Right ventricle myocardium superior (tissue), 1 donor: ENCODE results near the gene RASSF3. TPM values are rescaled to one million over a fixed set of nuclear protein-coding genes. Genes with fewer than 3 reads are reported as not detected.

ENCODE experiments used
- ATAC-seq: fragments of 200-7000 bp; cut with Tn5 transposase; one replicate; pipeline ENCODE4 v1.9.1; 2020; ENCODE audit warnings: mild to moderate bottlenecking; ENCODE audit not compliant: poor library complexity
- DNase-seq: peaks from one replicate; pipeline ENCODE4 v3.0.0-alpha.2; 2020
- intact Hi-C: fragments of 100-400 bp; cut with DNase I; formaldehyde crosslinking; loops from one replicate; pipeline ENCODE4 v1.11.2; 2022
- microRNA-seq: library from miRNA; unstranded; fragments of <30 nt; microRNA quantifications from one replicate; pipeline ENCODE4 v1.2.0, GENCODE V29; 2020
- total RNA-seq: library from RNA; stranded (reverse); fragmentation: NEBNext Ultra II Directional; extraction: Animal tissue kit (Norgen Biotek cat#: 25700); gene quantifications from one replicate; pipeline ENCODE4 v1.2.1, GENCODE V29; 2021
- donor health status: DM: no; HTN: yes; CAD: no; lungs with severe emphysema.

The RASSF3 gene
- total RNA-seq, 1 donor from 2014 or later, result 117 TPM

DNA sequence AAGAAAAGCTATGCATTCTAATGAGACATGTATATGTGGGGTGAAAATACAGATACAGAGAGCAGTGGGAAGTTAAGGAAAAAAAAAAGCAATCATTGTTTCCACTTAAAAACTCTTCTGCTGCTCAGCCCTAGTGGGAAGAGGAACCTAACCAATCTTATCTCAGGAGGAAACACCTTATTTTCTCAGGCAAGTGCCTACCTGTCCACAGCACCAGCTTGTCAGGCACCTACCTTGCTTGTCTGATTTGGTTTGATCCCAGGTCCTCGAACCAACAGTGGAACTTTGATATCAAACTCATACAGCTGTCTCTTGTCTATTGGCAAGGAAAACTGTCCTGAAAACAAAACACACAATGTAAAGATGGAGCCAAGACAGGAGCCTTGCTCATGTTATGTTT is 126.5 kb downstream of the RASSF3 start:
- DNase-seq (no peak), ATAC-seq (no peak)
- intact Hi-C loops, result no loop called here

GRCh38 chr12:64737539-64737938 is 127.2 kb downstream of the RASSF3 start:
- intact Hi-C loops, result no loop called here
- no peak for ATAC-seq
- DNase-seq, result no peak

DNA sequence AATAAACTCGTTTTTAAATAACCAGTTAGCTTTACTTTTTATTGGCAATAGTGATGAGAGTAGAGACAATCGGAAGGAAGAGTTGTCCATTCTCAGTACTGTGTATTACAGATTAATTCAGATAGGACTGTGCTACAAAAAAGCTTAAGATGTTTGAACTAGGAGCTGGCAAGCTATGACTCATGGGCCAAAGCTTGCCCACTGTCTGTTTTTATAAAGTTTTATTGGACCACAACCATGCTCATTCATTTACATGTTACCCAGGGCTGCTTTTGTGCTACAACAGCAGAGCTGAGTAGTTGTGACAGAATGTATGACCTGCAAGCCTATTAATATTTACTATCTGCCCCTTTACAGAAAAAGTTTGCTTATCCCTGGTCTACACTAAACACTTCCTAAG is 129.5 kb downstream of the RASSF3 start:
- no peak for ATAC-seq
- intact Hi-C loops, result no loop called here
- no peak for DNase-seq

GRCh38 chr12:64740646-64741045 is 130.4 kb downstream of the RASSF3 start:
- intact Hi-C loops, result no loop called here
- no peak for DNase-seq
- ATAC-seq, result no peak

GRCh38 chr12:64742416-64742815 is 132.1 kb downstream of the RASSF3 start:
- intact Hi-C loops, result no loop called here
- no peak for ATAC-seq
- DNase-seq, result no peak

GRCh38 chr12:64743206-64743605 is 132.9 kb downstream of the RASSF3 start:
- DNase-seq, result no peak

GRCh38 chr12:64744422-64745258 is 134.3 kb downstream of the RASSF3 start:
- intact Hi-C loops, result no loop called here
- no peak for ATAC-seq
- DNase-seq, result no peak

More at GRCh38 chr12:64743206-64743605, 132.9 kb downstream of the RASSF3 start:
- intact Hi-C loops, result no loop called here
- ATAC-seq, result no peak

GRCh38 chr12:64745259-64745807 is 135.0 kb downstream of the RASSF3 start:
- intact Hi-C loops, result no loop called here
- DNase-seq (no peak), ATAC-seq (no peak)

DNA sequence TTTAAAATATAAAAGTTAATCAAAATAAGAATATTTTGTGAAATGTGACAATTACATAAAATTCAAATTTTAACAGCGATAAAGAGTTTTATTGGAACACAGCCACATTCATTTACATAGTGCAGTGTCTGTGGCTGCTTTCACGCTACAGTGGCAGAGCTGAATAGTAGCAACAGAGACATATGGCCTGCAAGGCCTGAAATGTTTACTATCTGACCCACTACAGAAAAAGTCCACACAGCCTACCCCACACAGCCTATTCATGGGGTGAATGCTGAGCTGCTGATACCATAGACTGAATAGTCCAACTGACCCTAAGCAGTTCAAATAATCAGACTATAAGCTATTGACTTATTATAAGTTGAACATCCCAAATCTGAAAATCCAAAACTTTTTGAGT is 135.7 kb downstream of the RASSF3 start:
- intact Hi-C loops, result no loop called here
- no peak for ATAC-seq
- no peak for DNase-seq

GRCh38 chr12:64746663-64747062 is 136.4 kb downstream of the RASSF3 start:
- ATAC-seq (no peak), DNase-seq (no peak)
- intact Hi-C loops, result no loop called here

Small RNA genes lying within 50 kb of the gene (microRNA-seq; reads per million reads assigned to microRNA genes)
- not detected for gene MIR548C
- gene MIR548Z, result not detected

Other genes starting within 250 kb of the RASSF3 start
- not detected for gene C12orf56, start 219.7 kb upstream of the RASSF3 start, total RNA-seq
- gene XPOT, start 206.1 kb upstream of the RASSF3 start, total RNA-seq, result 27.9 TPM
- gene TBK1, start 158.4 kb upstream of the RASSF3 start, total RNA-seq, result 11.6 TPM
- 97.9 TPM for gene GNS, start 148.9 kb downstream of the RASSF3 start, total RNA-seq
- gene TBC1D30, start 214.2 kb downstream of the RASSF3 start, total RNA-seq, result 0.83 TPM